Neural progenitor cell (in vitro differentiated cells): ENCODE results near the gene TEKT3. TPM values are rescaled to one million over a fixed set of nuclear protein-coding genes. Genes with fewer than 3 reads are reported as not detected.

Experiments used
- DNase-seq: peaks from one replicate; pipeline ENCODE4 v3.0.0-alpha.2; 2016; ENCODE audit warnings: low spot score
- H2AFZ ChIP-seq: fragments of 200-600 bp; sonication (generic); replicated peaks from 2 replicates; pipeline ENCODE4 v1.6.1; 2016; ENCODE audit warnings: antibody characterized with exemption
- H3F3A ChIP-seq: fragments of 200-600 bp; sonication (generic); 2 replicates; pipeline ENCODE4 v1.6.1; 2016; ENCODE audit warnings: antibody characterized with exemption, low read depth
- H3K27ac ChIP-seq: fragments of 200-600 bp; sonication (generic); 2 replicates; pipeline ENCODE4 v1.5.1; 2016; ENCODE audit warnings: mild to moderate bottlenecking
- H3K27me3 ChIP-seq: fragments of 200-600 bp; sonication (generic); 2 replicates; pipeline ENCODE4 v1.6.1; 2016; ENCODE audit warnings: mild to moderate bottlenecking, moderate library complexity
- H3K36me3 ChIP-seq: fragments of 200-600 bp; sonication (generic); 2 replicates; pipeline ENCODE4 v1.5.1; 2016
- H3K4me1 ChIP-seq: fragments of 200-600 bp; sonication (generic); 2 replicates; pipeline ENCODE4 v1.6.1; 2016; ENCODE audit warnings: mixed run types
- H3K4me2 ChIP-seq: fragments of 200-600 bp; sonication (generic); 2 replicates; pipeline ENCODE4 v1.6.1; 2016
- H3K4me3 ChIP-seq: fragments of 200-600 bp; sonication (generic); 2 replicates; pipeline ENCODE4 v1.5.1; 2016
- H3K79me2 ChIP-seq: fragments of 200-600 bp; sonication (generic); 2 replicates; pipeline ENCODE4 v1.6.1; 2016; ENCODE audit warnings: low read depth
- H3K9ac ChIP-seq: fragments of 200-600 bp; sonication (generic); 2 replicates; pipeline ENCODE4 v1.6.1; 2016
- H3K9me3 ChIP-seq: fragments of 200-600 bp; sonication (generic); 2 replicates; pipeline ENCODE4 v1.5.1; 2016; ENCODE audit warnings: low read depth
- H4K20me1 ChIP-seq: fragments of 200-600 bp; sonication (generic); 2 replicates; pipeline ENCODE4 v1.6.1; 2016; ENCODE audit warnings: low read depth
- H3K27ac Mint-ChIP-seq: 3 replicates; pipeline ENCODE4 v1.8.0; 2021; ENCODE audit warnings: mixed read lengths
- H3K27me3 Mint-ChIP-seq: 2 replicates; pipeline ENCODE4 v1.8.0; 2022; ENCODE audit warnings: low read depth, mild to moderate bottlenecking, inconsistent platforms, moderate library complexity, mixed read lengths; ENCODE audit not compliant: insufficient read depth
- H3K36me3 Mint-ChIP-seq: 3 replicates; pipeline ENCODE4 v1.8.0; 2021; ENCODE audit warnings: mixed read lengths
- H3K4me1 Mint-ChIP-seq: 3 replicates; pipeline ENCODE4 v1.8.0; 2021; ENCODE audit warnings: mixed read lengths
- H3K4me3 Mint-ChIP-seq: 3 replicates; pipeline ENCODE4 v1.8.0; 2021; ENCODE audit warnings: mild to moderate bottlenecking, moderate library complexity, mixed read lengths
- H3K9me3 Mint-ChIP-seq: 3 replicates; pipeline ENCODE4 v1.8.0; 2020; ENCODE audit warnings: mixed read lengths
- EZH2 ChIP-seq: fragments of 200-600 bp; sonication (generic); IDR thresholded peaks from 2 replicates; pipeline ENCODE4 v1.6.1; 2017; ENCODE audit warnings: antibody characterized with exemption, mild to moderate bottlenecking, moderate library complexity
- EZH2phosphoT487 ChIP-seq: fragments of 200-600 bp; sonication (generic); IDR thresholded peaks from 2 replicates; pipeline ENCODE4 v1.6.1; 2017; ENCODE audit warnings: antibody characterized with exemption
- total RNA-seq: library from RNA; depleted of rRNA; stranded (reverse); fragments of >200 nt; gene quantifications from 2 replicates; pipeline ENCODE4 v1.2.3, GENCODE V29; 2015; ENCODE audit warnings: low replicate concordance
- TF ChIP-seq, protein P1 (sequence below): fragments of 200-600 bp; sonication (generic); IDR thresholded peaks from 2 replicates; pipeline ENCODE4 v1.5.1; 2017; ENCODE audit warnings: antibody characterized with exemption, mild to moderate bottlenecking

TEKT3 gene
- total RNA-seq, 1 donor from 2014 or later = 0.97 TPM

GRCh38 chr17:15351478-15351840 lies 10.1 kb upstream of the TEKT3 start:
- no peaks in the 10 kb centered on the region for H3F3A ChIP-seq
- no peak overlapping the region for H2AFZ ChIP-seq
- H3K4me3 ChIP-seq = no peak overlapping the region
- H3K36me3 Mint-ChIP-seq = no peaks in the 10 kb centered on the region
- TF ChIP-seq EZH2phosphoT487 (no peak), EZH2 (no peak)
- TF ChIP-seq, protein P1, sequence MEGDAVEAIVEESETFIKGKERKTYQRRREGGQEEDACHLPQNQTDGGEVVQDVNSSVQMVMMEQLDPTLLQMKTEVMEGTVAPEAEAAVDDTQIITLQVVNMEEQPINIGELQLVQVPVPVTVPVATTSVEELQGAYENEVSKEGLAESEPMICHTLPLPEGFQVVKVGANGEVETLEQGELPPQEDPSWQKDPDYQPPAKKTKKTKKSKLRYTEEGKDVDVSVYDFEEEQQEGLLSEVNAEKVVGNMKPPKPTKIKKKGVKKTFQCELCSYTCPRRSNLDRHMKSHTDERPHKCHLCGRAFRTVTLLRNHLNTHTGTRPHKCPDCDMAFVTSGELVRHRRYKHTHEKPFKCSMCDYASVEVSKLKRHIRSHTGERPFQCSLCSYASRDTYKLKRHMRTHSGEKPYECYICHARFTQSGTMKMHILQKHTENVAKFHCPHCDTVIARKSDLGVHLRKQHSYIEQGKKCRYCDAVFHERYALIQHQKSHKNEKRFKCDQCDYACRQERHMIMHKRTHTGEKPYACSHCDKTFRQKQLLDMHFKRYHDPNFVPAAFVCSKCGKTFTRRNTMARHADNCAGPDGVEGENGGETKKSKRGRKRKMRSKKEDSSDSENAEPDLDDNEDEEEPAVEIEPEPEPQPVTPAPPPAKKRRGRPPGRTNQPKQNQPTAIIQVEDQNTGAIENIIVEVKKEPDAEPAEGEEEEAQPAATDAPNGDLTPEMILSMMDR = no peak
- H3K36me3 ChIP-seq = no peaks in the 10 kb centered on the region
- no peak overlapping the region for H3K4me3 Mint-ChIP-seq
- no peak overlapping the region for H3K4me2 ChIP-seq
- H3K27ac ChIP-seq = no peak overlapping the region
- H3K9me3 ChIP-seq = no peaks in the 10 kb centered on the region
- H3K9ac ChIP-seq = no peak overlapping the region
- H3K27me3 Mint-ChIP-seq = no peaks in the 10 kb centered on the region
- H3K27me3 ChIP-seq = no peaks in the 10 kb centered on the region
- no peaks in the 10 kb centered on the region for H3K79me2 ChIP-seq
- no peak overlapping the region for H3K27ac Mint-ChIP-seq
- H3K4me1 ChIP-seq = no peaks in the 10 kb centered on the region
- H3K9me3 Mint-ChIP-seq = no peaks in the 10 kb centered on the region
- no peaks in the 10 kb centered on the region for H4K20me1 ChIP-seq
- H3K4me1 Mint-ChIP-seq = no peaks in the 10 kb centered on the region
- no peak for DNase-seq

GRCh38 chr17:15350777-15351477 lies 9.5 kb upstream of the TEKT3 start:
- Histone ChIP-seq H4K20me1 (no peaks in the 10 kb centered on the region), H3K79me2 (no peaks in the 10 kb centered on the region), H3K4me2 (no peak overlapping the region), H3K4me1 (no peaks in the 10 kb centered on the region), H3K9ac (no peak overlapping the region), H3F3A (no peaks in the 10 kb centered on the region), H3K4me3 (no peak overlapping the region), H3K27me3 (no peaks in the 10 kb centered on the region), H3K36me3 (no peaks in the 10 kb centered on the region), H2AFZ (no peak overlapping the region), H3K27ac (no peak overlapping the region), H3K9me3 (no peaks in the 10 kb centered on the region)
- H3K4me3 Mint-ChIP-seq = no peak overlapping the region
- TF ChIP-seq EZH2 = no peak
- no peak for TF ChIP-seq EZH2phosphoT487
- TF ChIP-seq, protein P1 = no peak
- no peaks in the 10 kb centered on the region for H3K9me3 Mint-ChIP-seq
- DNase-seq = no peak
- no peaks in the 10 kb centered on the region for H3K27me3 Mint-ChIP-seq
- no peaks in the 10 kb centered on the region for H3K36me3 Mint-ChIP-seq
- no peak overlapping the region for H3K27ac Mint-ChIP-seq
- no peaks in the 10 kb centered on the region for H3K4me1 Mint-ChIP-seq

DNA sequence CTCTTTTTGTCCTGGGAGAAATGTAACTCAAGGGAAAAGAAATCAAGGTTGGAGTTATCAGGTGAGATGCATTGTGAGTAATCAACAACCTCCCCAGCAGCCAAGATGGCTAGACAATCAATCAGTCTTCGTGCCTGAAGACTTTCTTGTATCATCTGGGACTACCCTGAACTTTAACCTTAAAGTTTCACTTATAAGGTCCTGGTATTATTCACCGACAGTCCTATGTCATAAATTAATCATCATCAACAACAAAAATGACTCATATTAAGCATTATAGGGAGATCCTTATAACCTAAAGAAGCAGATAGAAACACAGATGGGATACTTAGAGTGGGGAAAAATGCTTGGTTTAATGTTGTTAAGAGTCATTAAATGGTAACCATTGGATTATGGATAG lies 7.7 kb upstream of the TEKT3 start:
- H3K79me2 ChIP-seq = no peaks in the 10 kb centered on the region
- TF ChIP-seq, protein P1 = no peak
- TF ChIP-seq EZH2 (no peak), EZH2phosphoT487 (no peak)
- no peak overlapping the region for H3K4me3 ChIP-seq
- Mint-ChIP-seq H3K9me3 (no peaks in the 10 kb centered on the region), H3K27ac (no peak overlapping the region), H3K36me3 (no peaks in the 10 kb centered on the region), H3K4me1 (no peaks in the 10 kb centered on the region), H3K4me3 (no peak overlapping the region), H3K27me3 (no peaks in the 10 kb centered on the region)
- DNase-seq = no peak
- no peaks in the 10 kb centered on the region for H3K27me3 ChIP-seq
- H4K20me1 ChIP-seq = no peaks in the 10 kb centered on the region
- H3K4me2 ChIP-seq = no peak overlapping the region
- no peaks in the 10 kb centered on the region for H3K9me3 ChIP-seq
- no peak overlapping the region for H3K9ac ChIP-seq
- no peaks in the 10 kb centered on the region for H3K4me1 ChIP-seq
- H3F3A ChIP-seq = no peaks in the 10 kb centered on the region
- H3K36me3 ChIP-seq = no peaks in the 10 kb centered on the region
- H2AFZ ChIP-seq = no peak overlapping the region
- H3K27ac ChIP-seq = no peak overlapping the region
